GDM1 (cell line): ENCODE results near the gene HINT3.
"Not testable (repeated sequence)": the region's sequence is repeated elsewhere in the genome, so short reads cannot be mapped to it uniquely, and the experiment has no call there.

Experiments
- DNase-seq: peaks from one replicate; lab custom pipeline; 2025; lab: John Stamatoyannopoulos, UW

The HINT3 gene

DNA sequence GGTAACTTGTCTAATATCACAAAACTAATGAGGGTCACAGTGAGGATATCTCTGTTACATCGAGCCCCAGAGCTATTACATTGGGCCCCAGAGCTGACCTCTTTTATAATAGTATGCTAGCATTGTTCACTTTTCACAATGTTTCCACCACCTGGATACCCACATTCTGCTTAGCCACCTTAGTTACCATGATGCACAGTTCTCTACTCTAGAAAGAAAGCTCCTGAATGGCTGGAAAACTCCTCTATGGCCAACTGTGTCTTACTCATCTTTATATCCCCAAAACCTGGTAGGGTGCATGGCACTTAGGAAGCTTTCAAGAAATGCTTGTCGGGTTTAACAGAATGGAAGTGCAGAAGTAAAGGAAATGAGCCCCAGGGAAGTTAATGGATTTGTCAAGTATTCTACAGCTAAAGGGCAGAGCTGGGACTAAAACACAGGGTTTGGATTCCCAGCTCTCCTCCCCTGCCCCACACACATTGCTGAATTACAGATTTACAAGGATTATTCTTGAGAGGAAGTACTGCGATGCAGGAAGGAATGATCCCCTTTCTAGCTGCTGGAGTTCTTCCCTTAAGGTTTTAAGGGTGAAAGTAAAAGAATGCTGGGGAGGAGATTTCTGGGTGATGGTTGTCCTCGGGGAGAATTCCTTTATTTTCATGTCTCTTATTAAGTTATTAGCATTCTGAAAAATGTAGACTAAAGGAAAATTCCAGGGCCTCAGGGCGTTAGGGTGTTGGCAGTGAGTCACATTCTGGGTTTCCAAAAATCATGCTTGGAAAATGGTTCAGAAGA, 16.1 kb upstream of the HINT3 start:
- no peak for DNase-seq

DNA sequence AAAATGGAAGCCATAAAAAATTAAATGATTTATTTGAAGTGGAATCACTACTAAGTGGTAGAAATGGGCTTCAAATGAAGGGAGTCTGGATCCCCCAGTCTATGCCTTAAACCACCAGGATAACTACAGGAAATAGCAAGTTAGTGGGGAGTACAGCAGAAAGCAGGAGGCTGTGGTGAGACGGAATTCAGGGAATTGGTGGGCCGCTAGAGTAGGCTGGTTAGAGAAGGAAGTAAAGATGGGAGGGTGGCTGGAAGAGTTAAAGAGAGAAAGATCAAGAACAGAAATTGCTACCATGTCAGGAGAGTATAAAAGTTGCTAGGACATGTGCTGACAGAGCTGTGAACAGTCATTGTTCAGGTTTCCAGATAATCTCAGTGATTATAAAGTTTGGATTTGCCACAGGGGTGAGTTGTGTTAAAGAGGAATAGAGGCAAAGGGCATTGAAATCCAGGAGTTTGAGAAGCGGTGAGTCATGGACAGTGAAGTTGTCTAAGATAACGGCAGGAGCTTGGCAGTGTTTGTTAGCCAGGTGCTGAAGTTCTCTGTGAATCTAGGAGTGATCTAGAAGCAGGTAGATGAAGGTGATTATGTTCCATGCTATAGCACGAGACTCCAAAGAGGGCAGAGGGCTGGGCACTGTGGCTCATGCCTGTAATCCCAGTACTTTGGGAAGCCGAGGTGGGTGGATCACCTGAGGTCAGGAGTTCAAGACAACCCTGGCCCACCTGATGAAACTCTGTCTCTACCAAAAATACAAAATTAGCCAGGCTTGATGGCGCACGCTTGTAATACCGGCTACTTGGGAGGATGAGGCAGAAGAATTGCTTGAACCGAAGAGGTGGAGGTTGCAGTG, 13.7 kb upstream of the HINT3 start:
- DNase-seq: no peak

DNA sequence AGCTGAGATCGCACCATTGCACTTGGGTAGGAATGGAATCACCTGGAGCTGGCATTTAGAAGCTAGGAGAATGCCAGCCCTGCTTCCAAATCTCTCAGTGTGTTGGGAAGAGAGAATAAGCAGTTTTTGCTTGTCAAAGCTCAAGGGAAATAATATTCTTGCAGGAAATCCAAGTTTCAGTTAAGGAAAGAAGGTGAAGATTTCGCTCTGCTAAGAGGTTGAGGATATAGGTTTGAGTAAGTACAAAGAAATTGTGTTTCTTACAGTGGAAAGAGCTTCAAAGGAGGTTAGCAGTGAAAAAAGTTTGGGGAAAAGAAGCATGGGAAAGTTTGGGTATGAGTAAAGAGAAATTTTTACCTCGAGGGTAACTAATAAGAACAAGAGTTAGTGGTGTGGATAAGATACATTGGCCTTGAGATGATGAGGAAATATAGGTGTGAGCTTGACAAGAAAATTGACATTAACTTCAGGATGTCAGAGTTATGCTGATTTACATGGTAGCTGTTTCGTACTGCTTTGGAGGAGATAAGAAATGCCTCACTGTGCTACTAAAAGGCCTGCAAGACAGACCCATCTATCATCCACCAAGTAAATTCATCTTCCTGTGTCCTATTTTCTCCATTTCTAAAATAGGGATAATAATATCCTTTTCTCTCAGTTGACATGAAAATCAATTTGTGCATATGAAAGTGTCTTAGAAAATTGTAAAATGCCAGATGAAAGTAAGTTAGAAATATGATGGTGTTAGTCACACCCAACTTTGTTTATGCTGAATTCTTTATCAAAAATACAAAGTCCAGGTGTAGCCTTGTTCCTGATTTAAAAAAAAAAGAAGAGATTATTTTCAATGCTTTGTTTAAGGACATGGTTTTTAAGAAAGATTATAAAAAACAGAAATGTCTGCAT, 12.8 kb upstream of the HINT3 start:
- DNase-seq: no peak

- DNase-seq: no peak
Observed at GRCh38 chr6:125944434-125944816, 12.1 kb upstream of the HINT3 start.

DNA sequence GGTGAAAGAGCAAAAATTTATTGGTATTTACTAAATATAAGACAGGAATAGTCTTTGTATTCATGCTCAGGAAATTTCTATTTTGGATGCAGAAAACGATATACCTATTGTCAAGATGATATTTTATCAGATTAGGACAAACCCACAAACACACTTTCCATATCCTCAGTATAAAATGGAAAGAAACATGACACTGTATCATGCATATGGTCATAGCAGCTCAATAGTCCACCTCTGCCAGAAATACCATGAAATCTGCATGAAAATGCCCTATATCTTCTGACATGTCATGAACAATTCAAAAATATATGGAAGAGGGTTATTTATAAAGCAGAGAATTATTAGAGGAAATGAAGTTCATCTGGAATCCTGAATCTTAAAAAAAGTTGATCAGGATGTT, 11.7 kb upstream of the HINT3 start:
- no peak for DNase-seq

GRCh38 chr6:125945378-125946141, 11.0 kb upstream of the HINT3 start:
- DNase-seq: no peak

GRCh38 chr6:125947615-125948014, 9.0 kb upstream of the HINT3 start:
- DNase-seq: no peak

DNA sequence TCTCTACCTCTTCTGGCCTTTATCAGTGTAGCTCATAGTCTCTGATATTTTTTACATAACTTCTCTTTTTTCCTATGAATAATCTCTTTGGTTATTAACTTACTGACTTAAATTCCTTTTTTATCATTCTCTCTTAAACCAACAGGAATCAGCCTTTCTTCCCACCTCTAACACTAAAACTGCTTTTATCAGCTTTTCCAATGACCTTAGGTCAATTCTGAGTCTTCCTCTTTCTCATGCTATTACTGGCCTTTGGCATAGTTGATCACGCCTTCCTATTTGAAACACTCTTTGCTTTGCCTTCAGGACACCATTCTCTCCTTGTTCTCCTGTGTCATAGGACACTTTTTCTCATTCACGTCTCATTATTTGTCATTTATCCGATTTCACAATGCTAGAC, 8.1 kb upstream of the HINT3 start:
- no peak for DNase-seq

DNA sequence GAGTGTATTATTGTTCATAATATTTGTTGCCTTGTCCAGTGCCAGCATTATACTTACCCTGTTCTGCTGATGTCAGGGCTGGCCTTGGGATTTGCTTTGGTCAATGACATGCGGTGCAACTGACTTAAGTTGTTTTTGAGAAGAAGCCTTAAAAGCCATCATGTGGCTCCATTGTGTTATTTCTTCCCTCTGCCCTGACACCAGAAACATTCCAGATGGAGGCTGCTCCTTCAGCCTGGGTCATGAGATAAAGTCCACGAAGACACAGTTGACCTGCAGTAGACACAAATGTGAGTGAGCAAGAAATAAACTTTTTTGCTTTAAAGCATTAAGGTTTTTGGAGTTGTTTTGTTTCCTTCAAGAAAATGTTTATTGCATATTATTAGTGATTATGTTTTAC, 7.5 kb upstream of the HINT3 start:
- DNase-seq: no peak

- no peak for DNase-seq
Observed at GRCh38 chr6:125950293-125950692, 6.3 kb upstream of the HINT3 start.

GRCh38 chr6:125950716-125951115, 5.9 kb upstream of the HINT3 start:
- not testable (repeated sequence) for DNase-seq

DNA sequence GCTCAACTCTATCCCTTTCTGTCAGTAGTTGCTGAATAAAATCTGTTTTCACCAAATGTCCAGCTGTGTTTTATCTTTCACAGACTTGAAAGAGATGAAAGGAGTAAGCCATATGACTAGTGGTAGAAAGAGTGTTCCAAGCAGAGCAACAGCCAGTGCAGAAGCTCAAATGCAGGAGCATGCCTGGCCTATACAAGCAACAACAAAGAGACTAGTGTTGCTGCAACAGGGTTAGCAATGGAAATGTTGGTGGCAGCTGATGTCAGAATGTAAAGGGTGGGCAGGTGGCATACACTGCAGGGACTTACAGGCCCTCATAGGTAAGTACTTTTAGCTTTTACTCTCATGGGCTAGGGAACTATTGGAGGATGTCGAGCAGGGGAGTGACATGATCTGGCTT, 5.2 kb upstream of the HINT3 start:
- DNase-seq: no peak

DNA sequence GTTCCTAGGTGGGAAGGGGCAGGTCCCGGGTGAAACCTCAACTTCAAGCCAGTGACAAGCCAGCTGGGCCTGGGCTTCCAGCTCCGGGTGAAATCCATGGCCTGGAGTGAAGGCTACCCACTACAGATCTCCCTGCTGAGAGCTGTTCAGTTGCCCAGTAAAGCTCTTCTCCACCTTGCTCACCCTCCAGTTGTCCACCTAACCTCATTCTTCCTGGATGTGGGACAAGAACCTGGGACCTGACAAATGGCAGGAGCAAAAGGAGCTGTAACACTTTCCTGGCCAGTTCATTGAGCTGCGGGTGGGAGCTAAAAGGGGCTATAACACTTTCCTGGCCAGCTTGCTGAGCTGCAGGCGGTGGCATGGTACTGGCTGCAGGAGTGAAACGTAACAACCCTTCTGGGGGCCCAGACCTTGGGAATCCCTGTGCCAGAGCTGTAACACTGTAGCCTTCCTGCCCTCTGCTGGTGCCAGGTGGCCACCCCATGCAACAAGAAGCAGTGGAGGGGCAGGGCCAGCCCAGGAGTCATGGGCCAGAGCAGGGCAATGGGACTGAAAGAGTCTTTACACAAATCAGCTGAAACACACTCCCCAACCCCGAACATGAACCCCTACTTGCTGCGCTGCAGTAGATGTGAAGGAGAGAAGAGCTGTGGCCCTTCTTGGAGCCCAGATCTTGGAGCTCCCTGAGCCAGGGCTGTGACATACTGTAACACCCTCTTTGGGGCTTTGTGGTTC, 3.6 kb upstream of the HINT3 start:
- DNase-seq: no peak

GRCh38 chr6:125953502-125953875, 3.1 kb upstream of the HINT3 start:
- no peak for DNase-seq

- no peak for DNase-seq
Observed at GRCh38 chr6:125954735-125955339, 1.7 kb upstream of the HINT3 start.

DNA sequence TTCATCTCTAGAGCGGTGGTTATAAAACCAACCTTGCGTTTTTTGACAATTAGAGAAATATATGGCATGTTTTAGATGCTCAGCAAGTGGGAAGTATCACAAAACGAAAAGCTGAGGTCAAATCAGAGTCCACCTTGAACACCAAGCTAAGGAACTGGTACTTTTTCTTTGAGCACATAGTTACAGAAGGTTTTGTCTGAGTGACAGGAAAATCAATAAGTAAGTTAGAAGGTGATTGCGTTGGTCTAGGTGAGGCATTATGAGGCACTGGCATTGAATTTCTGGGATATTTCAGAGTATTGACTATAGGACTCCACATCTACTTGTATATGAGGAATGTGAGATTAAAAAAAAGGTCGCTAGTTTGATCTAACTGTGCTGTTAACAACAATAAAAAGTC, 597 bp upstream of the HINT3 start:
- no peak for DNase-seq

DNA sequence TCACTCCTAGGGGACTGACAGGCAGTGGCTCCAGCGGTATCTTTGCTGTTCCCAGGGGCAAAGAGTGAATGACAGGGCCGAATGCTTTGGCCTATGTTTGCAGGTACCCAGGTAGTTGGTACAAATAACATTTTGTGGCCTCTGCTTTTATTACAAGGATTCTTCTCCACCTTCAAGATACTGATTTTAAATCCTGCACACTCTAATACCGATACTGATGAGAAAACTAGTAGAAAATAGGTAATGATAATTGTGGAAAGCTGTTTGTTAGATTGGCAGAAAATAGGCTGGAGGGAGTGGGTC, 772 bp downstream of the HINT3 start:
- DNase-seq: no peak

DNA sequence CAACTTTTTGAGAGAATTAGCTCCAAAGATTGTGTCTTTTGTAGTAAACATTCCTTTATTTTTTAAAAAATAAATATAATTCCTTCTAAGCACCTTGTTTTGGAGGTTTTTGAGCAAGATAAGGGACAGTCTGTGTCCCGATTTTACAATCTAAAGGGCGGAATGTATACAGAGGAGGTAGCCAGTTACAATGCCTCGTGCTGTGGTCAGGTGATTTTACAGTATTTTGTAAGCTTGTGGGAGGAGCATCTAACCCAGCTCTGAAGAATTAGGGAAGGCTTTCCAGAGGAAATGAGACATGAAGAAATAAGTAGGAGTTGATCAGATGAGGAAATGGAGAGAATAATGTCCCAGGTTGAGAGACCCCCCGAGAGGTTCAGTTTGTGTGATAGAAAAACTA, 1.3 kb downstream of the HINT3 start:
- DNase-seq: no peak

DNA sequence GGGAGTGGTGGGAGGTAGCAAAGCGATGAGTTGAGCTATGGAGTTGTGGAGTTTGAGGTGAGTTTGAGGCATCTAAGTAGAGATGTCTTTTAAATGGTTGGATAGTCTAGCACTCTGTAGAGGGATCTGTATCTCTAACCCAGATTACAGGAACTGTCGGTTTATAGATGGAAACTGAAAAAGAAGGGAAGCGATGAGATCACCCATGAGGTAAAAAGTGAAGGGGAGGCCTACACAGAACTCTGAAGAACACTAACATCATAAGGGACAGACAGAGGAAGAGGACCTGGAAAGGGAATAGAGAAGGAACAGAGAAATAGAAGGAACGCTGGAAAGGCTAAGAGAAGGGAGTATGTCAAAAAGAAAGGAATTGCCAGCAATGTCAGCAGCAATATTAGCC, 2.5 kb downstream of the HINT3 start:
- no peak for DNase-seq

- DNase-seq: no peak
Observed at GRCh38 chr6:125961117-125961516, 4.5 kb downstream of the HINT3 start.
